ENCODE measurements around the gene PAK4. TPM values are rescaled to one million over a fixed set of nuclear protein-coding genes. Genes with fewer than 3 reads are reported as not detected.
A peak's percentile ranks its signal among the peaks of the same experiment; 100 is the strongest.

The PAK4 gene
- total and polyA plus RNA-seq, 9 of the 15 experiments (the other 6 are each of a cell fraction or from before 2014, with no cell fraction given) = 0.21 to 33.5 (median 5.8) TPM

DNA sequence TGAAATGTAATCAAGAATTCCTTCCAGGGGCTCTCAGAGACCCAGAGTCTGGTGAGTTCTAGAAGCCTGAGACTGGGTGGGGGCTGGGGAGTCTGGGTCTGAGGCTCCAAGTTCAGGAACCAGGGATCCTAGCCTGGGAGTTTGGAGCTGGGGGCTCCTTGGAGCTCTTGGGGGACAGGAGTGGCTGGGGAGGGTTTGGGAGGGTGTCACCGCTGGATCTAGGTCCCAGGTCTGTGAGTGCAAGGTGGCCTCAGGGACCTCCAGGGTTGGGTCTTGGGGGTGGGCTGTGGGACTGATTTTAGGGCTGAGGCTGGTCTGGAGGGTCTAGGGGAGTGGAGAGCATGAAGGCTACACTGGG lies 77.4 kb downstream of the PAK4 start:
- no peak overlapping the region for H2AFZ ChIP-seq (ENCODE audit: low read depth, low read length)
- TF ChIP-seq CHD2 (IDR thresholded peaks at IDR 0.05; ENCODE audit: low read depth, low read length) = no peak
- TF ChIP-seq STAG1 (CRISPR knock-in tag; IDR thresholded peaks at IDR 0.05; ENCODE audit: borderline replicate concordance) = no peak
- TF ChIP-seq ADNP (tag; IDR thresholded peaks at IDR 0.05) = no peak
- no peak for TF ChIP-seq ERF (CRISPR knock-in tag; IDR thresholded peaks at IDR 0.05)
- TF ChIP-seq KLF16 (IDR thresholded peaks at IDR 0.05) = no peak
- no peak for TF ChIP-seq SRSF3 (IDR thresholded peaks at IDR 0.05; ENCODE audit: insufficient read depth, low read length)
- TF ChIP-seq, protein P1, sequence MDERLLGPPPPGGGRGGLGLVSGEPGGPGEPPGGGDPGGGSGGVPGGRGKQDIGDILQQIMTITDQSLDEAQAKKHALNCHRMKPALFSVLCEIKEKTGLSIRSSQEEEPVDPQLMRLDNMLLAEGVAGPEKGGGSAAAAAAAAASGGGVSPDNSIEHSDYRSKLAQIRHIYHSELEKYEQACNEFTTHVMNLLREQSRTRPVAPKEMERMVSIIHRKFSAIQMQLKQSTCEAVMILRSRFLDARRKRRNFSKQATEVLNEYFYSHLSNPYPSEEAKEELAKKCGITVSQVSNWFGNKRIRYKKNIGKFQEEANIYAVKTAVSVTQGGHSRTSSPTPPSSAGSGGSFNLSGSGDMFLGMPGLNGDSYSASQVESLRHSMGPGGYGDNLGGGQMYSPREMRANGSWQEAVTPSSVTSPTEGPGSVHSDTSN (CRISPR knock-in tag; IDR thresholded peaks at IDR 0.05; ENCODE audit: low read depth) = no peak
- TF ChIP-seq, protein P1 (tag; conservative IDR thresholded peaks at IDR 0.05; ENCODE audit: low read depth) = no peak
- no peak for TF ChIP-seq PML (IDR thresholded peaks at IDR 0.05; ENCODE audit: low read length)
- no peak for TF ChIP-seq HDGF (IDR thresholded peaks at IDR 0.05)
- no peak for TF ChIP-seq SIN3A (IDR thresholded peaks at IDR 0.05; ENCODE audit: borderline replicate concordance in 2 of 2, control insufficient read depth in 1 of 2, low read depth in 2 of 2, low read length in 2 of 2)
- no peak for TF ChIP-seq KHSRP (IDR thresholded peaks at IDR 0.05)
- TF ChIP-seq ZNF384 (IDR thresholded peaks at IDR 0.05; ENCODE audit: low read depth, low read length) = no peak
- H3K27me3 ChIP-seq (ENCODE audit: control insufficient read depth in 2 of 2, insufficient read depth in 2 of 2, low read length in 2 of 2) = peaks cover 0 to 1% of the 10 kb centered on the region in 2 experiments; a peak in 1 of 5 replicates
- no peaks in the 10 kb centered on the region; the same call in 1 of the 2 replicates for H4K20me1 ChIP-seq (replicated peaks; ENCODE audit: control insufficient read depth, insufficient read depth, low read length)
- ATAC-seq = no peak
- H3K79me2 ChIP-seq (ENCODE audit: control insufficient read depth, insufficient read depth, low read length) = no peaks in the 10 kb centered on the region
- peaks cover 24 to 57% of the 10 kb centered on the region in 2 experiments for H3K4me1 ChIP-seq (replicated peaks in 1 of 2; ENCODE audit: control insufficient read depth in 2 of 2, insufficient read depth in 2 of 2, low read length in 2 of 2)
- no peak overlapping the region for H3K27ac ChIP-seq (ENCODE audit: extremely low read depth, low read depth, low read length)
- H3K36me3 ChIP-seq (ENCODE audit: control insufficient read depth, insufficient read depth, low read length) = no peaks in the 10 kb centered on the region
- H3K4me3 ChIP-seq = no peak overlapping the region
- intact Hi-C loops (cut with micrococcal nuclease) = no loop called here
- no peak for DNase-seq (ENCODE audit: extremely low read depth in 1 of 4, low spot score in 3 of 4)
- no peaks in the 10 kb centered on the region for H3K9me3 ChIP-seq (replicated peaks; ENCODE audit: control insufficient read depth, insufficient read depth, low read depth, low read length)
- H3K4me2 ChIP-seq (ENCODE audit: insufficient read depth, low read length) = no peak overlapping the region
- in situ Hi-C loops (cut with MboI) = no loop called here
- peak overlapping the region in 1 of 2 experiments; percentile 42; a peak in 1 of 4 replicates for H3K9ac ChIP-seq (ENCODE audit: insufficient read depth in 1 of 2, low read depth in 2 of 2, low read length in 2 of 2)
- ChIA-PET CTCF (ENCODE audit: low intra/inter-chr PET ratio) (no interaction called here), POLR2A (interaction anchor here (0.7 to 0.9 kb wide), 4 partner anchors 19 to 81 kb away, joined by 3 to 4 read pairs (median 3); no protein-coding TSS in a partner anchor)
- FAIRE-seq = no peak
- WGBS (ENCODE audit: insufficient coverage, low coverage, missing lambda C conversion rate) = 89% methylated on average over 1 of the region's 1 CpG
- BruUV-seq (replicated peaks) = no TSS peak
- no peaks in the 10 kb centered on the region for H3K9me1 ChIP-seq (ENCODE audit: control insufficient read depth, insufficient read depth, low read length)
